ENCODE results near the gene AGRN.

DNA sequence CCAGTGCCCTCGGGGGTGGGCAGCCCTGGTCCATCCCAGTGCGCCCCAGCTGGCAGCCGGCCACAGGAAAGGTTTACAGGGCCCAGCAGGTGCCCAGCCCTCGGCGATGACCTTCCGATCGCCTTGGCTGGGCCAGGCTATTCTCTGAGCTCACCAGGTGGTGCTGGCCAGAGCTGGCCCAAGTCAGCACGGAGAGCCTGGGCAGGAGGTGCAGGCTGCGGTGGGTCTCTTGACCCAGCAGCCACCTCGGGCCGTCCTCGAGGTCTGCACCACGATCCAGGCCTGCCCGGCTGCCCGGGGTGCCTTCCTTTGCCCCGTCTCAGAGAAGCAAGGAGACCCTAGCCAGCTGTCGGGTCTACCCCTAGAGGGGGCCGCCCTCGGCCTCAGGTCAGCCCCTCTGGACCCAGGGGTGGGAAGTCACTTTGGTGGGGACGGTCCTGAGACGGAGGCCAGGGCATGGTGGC, 38.4 kb upstream of the AGRN start:
- TF ChIP-seq POLR2A (IDR thresholded peaks at IDR 0.05; ENCODE audit: low read length) (no peak), GATA1 (IDR thresholded peaks at IDR 0.05; ENCODE audit: low read depth, low read length) (no peak)

Measured in erythroblast (primary cell).